IMR-90 (cell line): Measurements from ENCODE around the gene DYNLL2. TPM values are rescaled to one million over a fixed set of nuclear protein-coding genes. Genes with fewer than 3 reads are reported as not detected.

Source experiments
- ATAC-seq: fragments of 200-7000 bp; cut with Tn5 transposase; 2 replicates; pipeline ENCODE4 v1.9.1; 2020; ENCODE audit warnings: low read depth, mild to moderate bottlenecking, moderate library complexity
- BruUV-seq: library from RNA; stranded (reverse); fragments of 400-500 nt; replicated peaks from 2 replicates; lab custom pipeline; 2021; lab: Mats Ljungman, UMichigan
- CTCF ChIA-PET: fragments of 300-600 bp; formaldehyde crosslinking; extraction: SDS; loops from one replicate; lab custom pipeline; 2021; ENCODE audit warnings: antibody characterized with exemption; lab: Yijun Ruan, JAX
- POLR2A ChIA-PET: fragments of 300-600 bp; sonication (Branson Sonifier 250); formaldehyde crosslinking; loops from one replicate; lab custom pipeline; 2022; ENCODE audit warnings: antibody characterized with exemption; ENCODE audit not compliant: unreplicated experiment; lab: Charles Lee
- DNase-seq: peaks from one replicate; pipeline ENCODE4 v3.0.0; 2013
- H2AFZ ChIP-seq: replicated peaks from 2 replicates; pipeline ENCODE3; 2013; ENCODE audit warnings: low read length, mild to moderate bottlenecking; ENCODE audit not compliant: poor library complexity
- H2AK5ac ChIP-seq: 2 replicates; pipeline ENCODE4 v1.6.1; 2013; ENCODE audit warnings: low read depth, low read length, inconsistent platforms
- H2AK9ac ChIP-seq: replicated peaks from 2 replicates; pipeline ENCODE3; 2013; ENCODE audit warnings: mild to moderate bottlenecking, low read depth, low read length, moderate library complexity; ENCODE audit not compliant: poor library complexity
- H2BK120ac ChIP-seq: 2 replicates; pipeline ENCODE4 v1.6.1; 2013; ENCODE audit warnings: low read depth, low read length, inconsistent platforms
- H2BK15ac ChIP-seq: 3 replicates; pipeline ENCODE4 v1.6.1; 2013; ENCODE audit warnings: low read depth, low read length, inconsistent platforms
- H2BK20ac ChIP-seq: 2 replicates; pipeline ENCODE4 v1.6.1; 2013; ENCODE audit warnings: low read depth, mild to moderate bottlenecking, inconsistent platforms, low read length, moderate library complexity
- H2BK5ac ChIP-seq: 2 replicates; pipeline ENCODE4 v1.6.1; 2013; ENCODE audit warnings: mild to moderate bottlenecking, low read depth, low read length, inconsistent platforms; ENCODE audit not compliant: poor library complexity, severe bottlenecking
- H3K14ac ChIP-seq: replicated peaks from 2 replicates; pipeline ENCODE4 v1.6.1; 2013; ENCODE audit warnings: low read depth, low read length, inconsistent platforms
- H3K18ac ChIP-seq: 2 replicates; pipeline ENCODE4 v1.6.1; 2013; ENCODE audit warnings: low read depth, low read length, control low read depth
- H3K23ac ChIP-seq: 2 replicates; pipeline ENCODE4 v1.6.1; 2013; ENCODE audit warnings: low read depth, low read length, inconsistent platforms
- H3K27ac ChIP-seq: 2 replicates; pipeline ENCODE4 v1.5.1; 2013; ENCODE audit warnings: mild to moderate bottlenecking, control low read depth, low read length; ENCODE audit not compliant: insufficient read depth
- H3K27me3 ChIP-seq: 2 replicates; pipeline ENCODE4 v1.6.1; 2013; ENCODE audit warnings: low read length; ENCODE audit not compliant: control insufficient read depth, insufficient read depth
- H3K36me3 ChIP-seq: 2 replicates; pipeline ENCODE4 v1.6.1; 2013; ENCODE audit warnings: low read length, mixed read lengths; ENCODE audit not compliant: control insufficient read depth, insufficient read depth
- H3K4ac ChIP-seq: 2 replicates; pipeline ENCODE4 v1.6.1; 2013; ENCODE audit warnings: low read depth, low read length, inconsistent platforms
- H3K4me1 ChIP-seq: 2 replicates; pipeline ENCODE4 v1.6.1; 2013; ENCODE audit warnings: low read length, mixed read lengths; ENCODE audit not compliant: control insufficient read depth, insufficient read depth
- H3K4me2 ChIP-seq: 2 replicates; pipeline ENCODE4 v1.6.1; 2013; ENCODE audit warnings: low read depth, mild to moderate bottlenecking, control low read depth, low read length, moderate library complexity
- H3K4me3 ChIP-seq: 2 replicates; pipeline ENCODE4 v1.5.1; 2013; ENCODE audit warnings: low read depth, mild to moderate bottlenecking, control low read depth, low read length, moderate library complexity; ENCODE audit not compliant: insufficient read depth
- H3K56ac ChIP-seq: 2 replicates; pipeline ENCODE4 v1.6.1; 2013; ENCODE audit warnings: low read length, inconsistent platforms; ENCODE audit not compliant: insufficient read depth; ENCODE audit errors: extremely low read depth
- H3K79me1 ChIP-seq, 2 experiments: 2 replicates each; pipeline ENCODE4 v1.6.1; 2013; ENCODE audit warnings: low read length in 2 of 2, inconsistent platforms in 1 of 2, low read depth in 1 of 2
- H3K9ac ChIP-seq: 2 replicates; pipeline ENCODE4 v1.6.1; 2013; ENCODE audit warnings: low read depth, low read length, control low read depth
- H3K9me1 ChIP-seq: 2 replicates; pipeline ENCODE4 v1.6.1; 2013; ENCODE audit warnings: low read length, inconsistent platforms; ENCODE audit not compliant: insufficient read depth
- H3K9me3 ChIP-seq: 2 replicates; pipeline ENCODE4 v1.6.1; 2013; ENCODE audit warnings: low read length; ENCODE audit not compliant: control insufficient read depth, insufficient read depth
- H4K20me1 ChIP-seq: 2 replicates; pipeline ENCODE4 v1.6.1; 2013; ENCODE audit warnings: low read length, inconsistent platforms; ENCODE audit not compliant: insufficient read depth
- H4K5ac ChIP-seq: 2 replicates; pipeline ENCODE4 v1.6.1; 2013; ENCODE audit warnings: mild to moderate bottlenecking, low read depth, low read length, control low read depth
- H4K8ac ChIP-seq, 2 experiments: 2 replicates each; pipeline ENCODE4 v1.6.1; 2013; ENCODE audit warnings: low read depth in 2 of 2, low read length in 2 of 2, control low read depth in 1 of 2, inconsistent platforms in 1 of 2
- H4K91ac ChIP-seq: 2 replicates; pipeline ENCODE4 v1.6.1; 2013; ENCODE audit warnings: low read depth, low read length, inconsistent platforms; ENCODE audit not compliant: insufficient read depth
- BHLHE40 ChIP-seq: fragments of 150-350 bp; IDR thresholded peaks from 2 replicates; pipeline ENCODE4 v1.6.1; 2016; ENCODE audit warnings: mild to moderate bottlenecking, low read depth, low read length
- CEBPB ChIP-seq: IDR thresholded peaks from 2 replicates; pipeline ENCODE4 v1.6.1; 2012; ENCODE audit warnings: low read depth, low read length, improper control_type of control experiment
- CHD1 ChIP-seq: IDR thresholded peaks from 2 replicates; pipeline ENCODE4 v1.6.1; 2012; ENCODE audit warnings: low read depth, low read length, improper control_type of control experiment
- ELK1 ChIP-seq: fragments of 150-350 bp; IDR thresholded peaks from 2 replicates; pipeline ENCODE4 v1.6.1; 2016; ENCODE audit warnings: low read depth, mild to moderate bottlenecking, low read length, moderate library complexity, borderline replicate concordance
- FOS ChIP-seq: fragments of 150-350 bp; IDR thresholded peaks from 2 replicates; pipeline ENCODE4 v1.6.1; 2016; ENCODE audit warnings: low read depth, low read length
- MAFK ChIP-seq: IDR thresholded peaks from 2 replicates; pipeline ENCODE4 v1.6.1; 2012; ENCODE audit warnings: low read depth, low read length, improper control_type of control experiment
- MAZ ChIP-seq: IDR thresholded peaks from 2 replicates; pipeline ENCODE4 v1.6.1; 2012; ENCODE audit warnings: low read depth, mild to moderate bottlenecking, low read length, improper control_type of control experiment, moderate library complexity, borderline replicate concordance
- MXI1 ChIP-seq: IDR thresholded peaks from 2 replicates; pipeline ENCODE4 v1.6.1; 2012; ENCODE audit warnings: low read depth, mild to moderate bottlenecking, low read length, moderate library complexity, borderline replicate concordance
- NFE2L2 ChIP-seq: fragments of 150-350 bp; IDR thresholded peaks from 2 replicates; pipeline ENCODE4 v1.6.1; 2016; ENCODE audit warnings: low read depth, mild to moderate bottlenecking, low read length
- POLR2A ChIP-seq: IDR thresholded peaks from 2 replicates; pipeline ENCODE4 v1.6.1; 2012; ENCODE audit warnings: mild to moderate bottlenecking, low read depth, low read length
- RAD21 ChIP-seq: IDR thresholded peaks from 2 replicates; pipeline ENCODE4 v1.6.1; 2012; ENCODE audit warnings: low read length, improper control_type of control experiment
- RCOR1 ChIP-seq: IDR thresholded peaks from 2 replicates; pipeline ENCODE4 v1.6.1; 2012; ENCODE audit warnings: mild to moderate bottlenecking, low read length, improper control_type of control experiment; ENCODE audit not compliant: insufficient replicate concordance
- RFX5 ChIP-seq: IDR thresholded peaks from 2 replicates; pipeline ENCODE4 v1.8.0; 2012; ENCODE audit warnings: low read depth, mild to moderate bottlenecking, low read length, moderate library complexity
- SMC3 ChIP-seq: fragments of 150-350 bp; IDR thresholded peaks from 2 replicates; pipeline ENCODE4 v1.6.1; 2016; ENCODE audit warnings: low read depth, mild to moderate bottlenecking, antibody characterized with exemption, low read length, moderate library complexity
- WGBS, 2 experiments: methylation state at CpG; one replicate each; pipeline versions ENCODE4 v1.1.5 to v1.1.7; 2013; ENCODE audit warnings: missing lambda C conversion rate in 2 of 2; ENCODE audit not compliant: insufficient read length in 1 of 2; ENCODE audit errors: extremely low coverage in 2 of 2; 5-methylcytosine and 5-hydroxymethylcytosine counted together
- dilution Hi-C: fragments of 300-500 bp; cut with HindIII; formaldehyde crosslinking; loops from one replicate; pipeline ENCODE4 v1.14.3; 2018; ENCODE audit warnings: low sequenced_read_pairs; ENCODE audit not compliant: unreplicated experiment
- in situ Hi-C: fragments of 300-500 bp; cut with MboI; formaldehyde crosslinking; loops from 3 replicates; pipeline ENCODE4 v1.14.3; 2019; ENCODE audit warnings: low sequenced_read_pairs, inconsistent platforms, mixed read lengths
- intact Hi-C: fragments of 100-400 bp; cut with micrococcal nuclease; formaldehyde crosslinking; loops from 2 replicates; pipeline ENCODE4 v1.10.0; 2022
- polyA plus RNA-seq, 3 experiments: library from polyadenylated mRNA; depleted of rRNA; stranded (reverse); fragments of >200 nt; gene quantifications; 2 replicates each; pipeline ENCODE4 v1.2.3, GENCODE V29; 2012; ENCODE audit warnings: low replicate concordance in 1 of 3
- total RNA-seq: library from RNA; depleted of rRNA; stranded (reverse); fragments of >200 nt; gene quantifications from 2 replicates; pipeline ENCODE4 v1.2.3, GENCODE V29; 2012
- TF ChIP-seq, protein P1 (sequence below): fragments of 150-350 bp; IDR thresholded peaks from 2 replicates; pipeline ENCODE4 v1.6.1; 2017; ENCODE audit warnings: mild to moderate bottlenecking, antibody characterized with exemption, low read length, low read depth

Gene DYNLL2
- total and polyA plus RNA-seq, 2 of the 4 experiments (the other 2 are of a cell fraction) = 9.1 to 14.2 TPM

GRCh38 chr17:58141505-58141904 is 58.3 kb downstream of the DYNLL2 start:
- dilution Hi-C loops (no loop called here), in situ Hi-C loops (no loop called here), intact Hi-C loops (no loop called here)
- H3K4me3 ChIP-seq = no peak overlapping the region
- H3K79me1 ChIP-seq = no peaks in the 10 kb centered on the region
- H3K23ac ChIP-seq = no peak overlapping the region
- ChIA-PET POLR2A (no interaction called here), CTCF (no interaction called here)
- H4K91ac ChIP-seq = no peak overlapping the region
- no peak for DNase-seq
- H2BK120ac ChIP-seq = no peak overlapping the region
- no peak overlapping the region for H3K18ac ChIP-seq
- H2BK5ac ChIP-seq = no peak overlapping the region
- no peak overlapping the region for H4K5ac ChIP-seq
- no peak overlapping the region for H3K14ac ChIP-seq
- H4K8ac ChIP-seq = no peak overlapping the region
- H3K4me2 ChIP-seq = no peak overlapping the region
- H2AFZ ChIP-seq = no peak overlapping the region
- no peaks in the 10 kb centered on the region for H3K9me1 ChIP-seq
- TF ChIP-seq MAZ = no peak
- no peak for TF ChIP-seq MAFK
- no peak for TF ChIP-seq SMC3
- no peak for TF ChIP-seq ELK1
- no peak for TF ChIP-seq POLR2A
- no peak for TF ChIP-seq NFE2L2
- no peak for TF ChIP-seq CHD1
- TF ChIP-seq RCOR1 = no peak
- TF ChIP-seq, protein P1, sequence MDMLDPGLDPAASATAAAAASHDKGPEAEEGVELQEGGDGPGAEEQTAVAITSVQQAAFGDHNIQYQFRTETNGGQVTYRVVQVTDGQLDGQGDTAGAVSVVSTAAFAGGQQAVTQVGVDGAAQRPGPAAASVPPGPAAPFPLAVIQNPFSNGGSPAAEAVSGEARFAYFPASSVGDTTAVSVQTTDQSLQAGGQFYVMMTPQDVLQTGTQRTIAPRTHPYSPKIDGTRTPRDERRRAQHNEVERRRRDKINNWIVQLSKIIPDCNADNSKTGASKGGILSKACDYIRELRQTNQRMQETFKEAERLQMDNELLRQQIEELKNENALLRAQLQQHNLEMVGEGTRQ = no peak
- no peak for TF ChIP-seq FOS
- no peak for TF ChIP-seq BHLHE40
- no peak for TF ChIP-seq CEBPB
- TF ChIP-seq MXI1 = no peak
- TF ChIP-seq RFX5 = no peak
- no peak for TF ChIP-seq RAD21
- no peak overlapping the region for H2AK9ac ChIP-seq
- no peak overlapping the region for H3K4ac ChIP-seq
- no peaks in the 10 kb centered on the region for H3K36me3 ChIP-seq
- no peak overlapping the region for H3K9ac ChIP-seq
- no peaks in the 10 kb centered on the region for H3K9me3 ChIP-seq
- no peak overlapping the region for H3K56ac ChIP-seq
- peaks cover 4% of the 10 kb centered on the region for H3K27me3 ChIP-seq
- H4K20me1 ChIP-seq = no peaks in the 10 kb centered on the region
- BruUV-seq = no TSS peak
- ATAC-seq = no peak
- no peak overlapping the region for H2AK5ac ChIP-seq
- no CpG with 5 or more reads among the region's 5 CpGs for WGBS, 2 experiments
- no peaks in the 10 kb centered on the region for H3K4me1 ChIP-seq
- no peak overlapping the region for H3K27ac ChIP-seq
- H2BK15ac ChIP-seq = no peak overlapping the region
- no peak overlapping the region for H2BK20ac ChIP-seq
